ENCODE measurements around the gene NOX5.

The NOX5 gene

GRCh38 chr15:69025320-69025719, 10.8 kb downstream of the NOX5 start:
- peak; percentile 32 for DNase-seq

- DNase-seq = no peak
Measured at GRCh38 chr15:69026355-69026754, 11.9 kb downstream of the NOX5 start.

- no peak for DNase-seq
Measured at GRCh38 chr15:69027976-69028518, 13.6 kb downstream of the NOX5 start.

- DNase-seq = peak; percentile 25
Measured at GRCh38 chr15:69031013-69032001, 16.8 kb downstream of the NOX5 start.

GRCh38 chr15:69032031-69032430, 17.5 kb downstream of the NOX5 start:
- DNase-seq = no peak

- DNase-seq = no peak
Measured at GRCh38 chr15:69032703-69033373, 18.3 kb downstream of the NOX5 start.

- DNase-seq = peak; percentile 91
Measured at GRCh38 chr15:69034352-69034751, 19.9 kb downstream of the NOX5 start.

- DNase-seq = no peak
Measured at GRCh38 chr15:69035205-69035917, 20.9 kb downstream of the NOX5 start.

- no peak for DNase-seq
Measured at GRCh38 chr15:69035918-69036258, 21.4 kb downstream of the NOX5 start.

GRCh38 chr15:69036826-69037225, 22.3 kb downstream of the NOX5 start:
- no peak for DNase-seq

- no peak for DNase-seq
Measured at GRCh38 chr15:69037482-69037881, 23.0 kb downstream of the NOX5 start.

- DNase-seq = no peak
Measured at GRCh38 chr15:69037977-69038376, 23.5 kb downstream of the NOX5 start.

- no peak for DNase-seq
Measured at GRCh38 chr15:69038508-69038907, 24.0 kb downstream of the NOX5 start.

GRCh38 chr15:69039516-69040225, 25.2 kb downstream of the NOX5 start:
- no peak for DNase-seq

GRCh38 chr15:69042531-69042930, 28.0 kb downstream of the NOX5 start:
- no peak for DNase-seq

- peak; percentile 53 for DNase-seq
Measured at GRCh38 chr15:69045802-69046201, 31.3 kb downstream of the NOX5 start.

- no peak for DNase-seq
Measured at GRCh38 chr15:69046781-69047180, 32.3 kb downstream of the NOX5 start.

GRCh38 chr15:69049976-69050375, 35.5 kb downstream of the NOX5 start:
- DNase-seq = no peak

GRCh38 chr15:69055251-69055650, 40.8 kb downstream of the NOX5 start:
- no peak for DNase-seq

- no peak for DNase-seq
Measured at GRCh38 chr15:69056365-69056764, 41.9 kb downstream of the NOX5 start.

GRCh38 chr15:69058830-69059556, 44.5 kb downstream of the NOX5 start:
- peak; percentile 85 for DNase-seq

GRCh38 chr15:69059557-69059943, 45.1 kb downstream of the NOX5 start:
- DNase-seq = no peak
